ENCODE results near the gene TSPAN32. TPM values are rescaled to one million over a fixed set of nuclear protein-coding genes. Genes with fewer than 3 reads are reported as not detected.

The TSPAN32 gene
- total RNA-seq, 1 donor from 2014 or later: 0.23 TPM

DNA sequence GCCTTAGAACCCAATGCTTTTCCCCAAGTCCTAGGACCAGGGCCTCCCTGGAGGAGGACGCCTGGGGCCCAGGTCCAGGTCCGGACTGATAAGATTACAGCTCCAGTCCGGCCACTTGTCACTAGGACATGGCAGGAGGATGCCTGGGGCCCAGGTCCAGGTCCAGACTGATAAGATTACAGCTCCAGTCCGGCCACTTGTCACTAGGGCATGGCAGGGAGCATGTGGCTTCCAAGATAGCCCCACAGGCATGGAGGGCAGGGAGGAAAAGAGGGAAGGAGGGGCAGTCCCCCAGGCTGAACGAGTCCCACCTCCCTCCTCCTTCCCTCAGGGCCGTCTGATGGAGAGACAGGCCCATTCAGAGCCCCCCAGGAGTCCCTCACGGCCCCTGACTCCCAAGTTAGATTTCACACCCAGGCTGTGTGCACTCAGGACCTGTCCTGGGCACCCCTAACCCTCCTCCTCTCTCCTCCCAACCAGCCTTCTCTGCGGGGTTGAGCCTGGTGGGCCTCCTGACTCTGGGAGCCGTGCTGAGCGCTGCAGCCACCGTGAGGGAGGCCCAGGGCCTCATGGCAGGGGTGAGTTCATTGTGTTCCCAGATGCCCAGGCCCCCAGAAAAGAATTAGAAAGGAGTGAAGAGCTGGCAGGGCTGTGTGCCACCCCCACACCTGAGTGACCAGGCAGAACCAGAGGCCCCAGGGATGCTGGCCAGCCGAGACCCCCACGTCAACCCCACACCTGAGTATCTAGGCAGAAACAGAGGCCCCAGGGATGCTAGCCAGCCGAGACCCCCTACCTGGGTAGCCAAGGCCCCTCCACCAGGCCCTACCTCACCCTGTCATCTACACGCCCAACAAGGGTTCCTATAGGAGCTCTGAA lies 2.1 kb downstream of the TSPAN32 start:
- no peak for DNase-seq (ENCODE audit: low spot score)
- H3K27ac Mint-ChIP-seq (ENCODE audit: unreplicated experiment): no peak overlapping the region

GRCh38 chr11:2304506-2305139 lies 2.8 kb downstream of the TSPAN32 start:
- Mint-ChIP-seq H3K27ac (ENCODE audit: unreplicated experiment) (no peak overlapping the region), H3K9me3 (ENCODE audit: unreplicated experiment) (no peaks in the 10 kb centered on the region), H3K36me3 (ENCODE audit: low read depth, unreplicated experiment) (no peaks in the 10 kb centered on the region), H3K4me1 (ENCODE audit: unreplicated experiment) (peaks cover 9% of the 10 kb centered on the region), H3K27me3 (ENCODE audit: unreplicated experiment) (peaks cover 3% of the 10 kb centered on the region), H3K4me3 (ENCODE audit: unreplicated experiment) (no peak overlapping the region)
- no peak for TF ChIP-seq CTCF (IDR thresholded peaks at IDR 0.05; ENCODE audit: unreplicated experiment)
- DNase-seq (ENCODE audit: low spot score): no peak

More for the DNA sequence above, 2.1 kb downstream of the TSPAN32 start:
- H3K4me1 Mint-ChIP-seq (ENCODE audit: unreplicated experiment): peaks cover 9% of the 10 kb centered on the region
- peaks cover 3% of the 10 kb centered on the region for H3K27me3 Mint-ChIP-seq (ENCODE audit: unreplicated experiment)
- no peak overlapping the region for H3K4me3 Mint-ChIP-seq (ENCODE audit: unreplicated experiment)
- TF ChIP-seq CTCF (IDR thresholded peaks at IDR 0.05; ENCODE audit: unreplicated experiment): no peak
- H3K36me3 Mint-ChIP-seq (ENCODE audit: low read depth, unreplicated experiment): no peaks in the 10 kb centered on the region
- no peaks in the 10 kb centered on the region for H3K9me3 Mint-ChIP-seq (ENCODE audit: unreplicated experiment)

DNA sequence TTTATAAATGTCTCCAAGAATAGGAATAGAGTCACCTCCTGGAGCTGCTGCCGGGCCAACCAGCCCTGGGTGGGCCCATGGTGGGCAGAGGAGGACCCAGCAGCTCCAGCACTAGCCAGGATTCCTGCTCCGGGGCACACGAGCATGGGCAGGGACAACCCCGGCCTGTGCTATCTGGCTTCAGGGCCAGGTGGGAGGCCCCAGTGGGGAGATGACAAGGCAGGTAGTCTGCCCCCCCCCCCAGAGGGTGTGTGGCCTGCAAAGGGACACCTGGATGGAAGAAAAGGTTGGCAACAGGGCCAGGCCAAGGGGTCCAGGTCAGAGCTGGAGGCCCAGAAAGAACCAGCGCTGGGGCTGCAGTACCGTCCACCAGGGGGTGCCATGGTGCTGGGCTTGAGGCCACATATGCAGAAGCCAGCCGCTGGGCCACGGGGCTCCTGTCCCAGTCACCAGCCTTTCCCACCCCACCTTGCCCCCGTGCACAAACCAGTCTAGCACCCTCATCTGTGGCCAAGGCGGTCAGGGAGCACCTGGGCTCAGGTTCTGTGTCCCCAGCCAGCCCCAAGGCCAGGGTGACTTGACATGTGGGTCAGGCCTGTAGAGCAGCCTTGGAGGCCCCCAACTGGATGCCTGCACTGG lies 3.4 kb downstream of the TSPAN32 start:
- Mint-ChIP-seq H3K36me3 (ENCODE audit: low read depth, unreplicated experiment) (no peaks in the 10 kb centered on the region), H3K4me3 (ENCODE audit: unreplicated experiment) (no peak overlapping the region), H3K9me3 (ENCODE audit: unreplicated experiment) (no peaks in the 10 kb centered on the region), H3K4me1 (ENCODE audit: unreplicated experiment) (peaks cover 9% of the 10 kb centered on the region), H3K27ac (ENCODE audit: unreplicated experiment) (no peak overlapping the region), H3K27me3 (ENCODE audit: unreplicated experiment) (peaks cover 3% of the 10 kb centered on the region)
- DNase-seq (ENCODE audit: low spot score): peak; percentile 92
- TF ChIP-seq CTCF (IDR thresholded peaks at IDR 0.05; ENCODE audit: unreplicated experiment): peak; percentile 86

- peak overlapping the region; percentile 31 for H3K4me3 Mint-ChIP-seq (ENCODE audit: unreplicated experiment)
- peaks cover 3% of the 10 kb centered on the region for H3K27me3 Mint-ChIP-seq (ENCODE audit: unreplicated experiment)
- no peaks in the 10 kb centered on the region for H3K9me3 Mint-ChIP-seq (ENCODE audit: unreplicated experiment)
- peaks cover 9% of the 10 kb centered on the region for H3K4me1 Mint-ChIP-seq (ENCODE audit: unreplicated experiment)
- no peak for TF ChIP-seq CTCF (IDR thresholded peaks at IDR 0.05; ENCODE audit: unreplicated experiment)
- H3K36me3 Mint-ChIP-seq (ENCODE audit: low read depth, unreplicated experiment): no peaks in the 10 kb centered on the region
- no peak for DNase-seq (ENCODE audit: low spot score)
- peak overlapping the region; percentile 52 for H3K27ac Mint-ChIP-seq (ENCODE audit: unreplicated experiment)
Observed at GRCh38 chr11:2305788-2306451, 4.1 kb downstream of the TSPAN32 start.

Measured in endothelial cell (in vitro differentiated cells).